Upper lobe of right lung (tissue), 1 donor: Measurements from ENCODE around the gene NUDT3. TPM values are rescaled to one million over a fixed set of nuclear protein-coding genes. Genes with fewer than 3 reads are reported as not detected.
A peak's percentile ranks its signal among the peaks of the same experiment; 100 is the strongest.

ENCODE experiments used
- ATAC-seq: fragments of 200-7000 bp; cut with Tn5 transposase; one replicate; pipeline ENCODE4 v1.9.1; 2020; ENCODE audit warnings: mild to moderate bottlenecking, moderate library complexity
- DNase-seq: peaks from one replicate; pipeline ENCODE4 v3.0.0-alpha.2; 2020
- H3K27ac ChIP-seq: fragments of 200-600 bp; one replicate; pipeline ENCODE4 v1.8.0; 2022
- H3K27me3 ChIP-seq: fragments of 200-600 bp; one replicate; pipeline ENCODE4 v1.8.0; 2022; ENCODE audit warnings: mild to moderate bottlenecking
- H3K36me3 ChIP-seq: fragments of 200-600 bp; one replicate; pipeline ENCODE4 v1.8.0; 2022
- H3K4me1 ChIP-seq: fragments of 200-600 bp; one replicate; pipeline ENCODE4 v1.8.0; 2022
- H3K4me3 ChIP-seq: fragments of 200-600 bp; one replicate; pipeline ENCODE4 v1.8.0; 2022; ENCODE audit warnings: mild to moderate bottlenecking
- H3K9me3 ChIP-seq: fragments of 200-600 bp; one replicate; pipeline ENCODE4 v1.8.0; 2022
- CTCF ChIP-seq: fragments of 200-600 bp; IDR thresholded peaks from one replicate; pipeline ENCODE4 v1.8.0; 2022; ENCODE audit warnings: antibody characterized with exemption
- intact Hi-C: fragments of 100-400 bp; cut with DNase I; formaldehyde crosslinking; loops from one replicate; pipeline ENCODE4 v1.11.0; 2022
- total RNA-seq: library from RNA; stranded (reverse); fragmentation: NEBNext Ultra II Directional; extraction: Animal tissue kit (Norgen Biotek cat#: 25700); gene quantifications from one replicate; pipeline ENCODE4 v1.2.1, GENCODE V29; 2021
- donor health status: DM: no; HTN: yes; CAD: no; lungs with severe emphysema.

Gene NUDT3
- total RNA-seq, 1 donor from 2014 or later, result 29.1 TPM

GRCh38 chr6:34342247-34342646 is 50.2 kb downstream of the NUDT3 start:
- Histone ChIP-seq H3K4me3 (no peak overlapping the region), H3K36me3 (no peaks in the 10 kb centered on the region), H3K4me1 (peaks cover 43% of the 10 kb centered on the region), H3K9me3 (no peaks in the 10 kb centered on the region), H3K27me3 (no peaks in the 10 kb centered on the region), H3K27ac (no peak overlapping the region)
- no peak for TF ChIP-seq CTCF
- ATAC-seq (no peak), DNase-seq (no peak)
- intact Hi-C loops, result no loop called here

- intact Hi-C loops, result no loop called here
- ATAC-seq, result peak; percentile 59
- Histone ChIP-seq H3K27me3 (no peaks in the 10 kb centered on the region), H3K27ac (no peak overlapping the region), H3K4me1 (peaks cover 43% of the 10 kb centered on the region), H3K36me3 (no peaks in the 10 kb centered on the region), H3K4me3 (no peak overlapping the region), H3K9me3 (no peaks in the 10 kb centered on the region)
- DNase-seq, result no peak
- TF ChIP-seq CTCF, result no peak
Measured at GRCh38 chr6:34341481-34341971, 50.9 kb downstream of the NUDT3 start.

GRCh38 chr6:34340906-34341480 is 51.5 kb downstream of the NUDT3 start:
- Histone ChIP-seq H3K27me3 (no peaks in the 10 kb centered on the region), H3K36me3 (no peaks in the 10 kb centered on the region), H3K27ac (no peak overlapping the region), H3K4me3 (no peak overlapping the region), H3K9me3 (no peaks in the 10 kb centered on the region), H3K4me1 (peaks cover 43% of the 10 kb centered on the region)
- ATAC-seq, result no peak
- TF ChIP-seq CTCF, result no peak
- intact Hi-C loops, result no loop called here
- no peak for DNase-seq

GRCh38 chr6:34340394-34340793 is 52.1 kb downstream of the NUDT3 start:
- no peak overlapping the region for H3K27ac ChIP-seq
- no peak for DNase-seq

GRCh38 chr6:34339971-34340370 is 52.5 kb downstream of the NUDT3 start:
- Histone ChIP-seq H3K27ac (no peak overlapping the region), H3K4me1 (peaks cover 43% of the 10 kb centered on the region), H3K4me3 (no peak overlapping the region), H3K27me3 (no peaks in the 10 kb centered on the region), H3K9me3 (no peaks in the 10 kb centered on the region), H3K36me3 (no peaks in the 10 kb centered on the region)
- ATAC-seq (no peak), DNase-seq (no peak)
- TF ChIP-seq CTCF, result no peak
- intact Hi-C loops, result no loop called here

More at GRCh38 chr6:34340394-34340793, 52.1 kb downstream of the NUDT3 start:
- H3K4me1 ChIP-seq, result peaks cover 43% of the 10 kb centered on the region
- H3K36me3 ChIP-seq, result no peaks in the 10 kb centered on the region
- H3K4me3 ChIP-seq, result no peak overlapping the region
- no peak for ATAC-seq
- intact Hi-C loops, result no loop called here
- H3K27me3 ChIP-seq, result no peaks in the 10 kb centered on the region
- H3K9me3 ChIP-seq, result no peaks in the 10 kb centered on the region
- TF ChIP-seq CTCF, result no peak

- Histone ChIP-seq H3K4me3 (no peak overlapping the region), H3K36me3 (no peaks in the 10 kb centered on the region), H3K4me1 (peaks cover 37% of the 10 kb centered on the region), H3K9me3 (no peaks in the 10 kb centered on the region), H3K27ac (no peak overlapping the region), H3K27me3 (no peaks in the 10 kb centered on the region)
- no peak for TF ChIP-seq CTCF
- ATAC-seq, result no peak
- DNase-seq, result no peak
- intact Hi-C loops, result no loop called here
Measured at GRCh38 chr6:34339432-34339831, 53.0 kb downstream of the NUDT3 start.
